GM12864 (cell line): ENCODE data around the gene IL16.

Experiments used
- DNase-seq: peaks from one replicate; pipeline ENCODE4 v3.0.0-alpha.2; 2011; ENCODE audit warnings: low read depth
- H3K4me3 ChIP-seq: 2 replicates; pipeline ENCODE4 v1.5.1; 2011; ENCODE audit warnings: mild to moderate bottlenecking, low read depth, low read length, control low read depth
- TF ChIP-seq, protein P1 (sequence below): IDR thresholded peaks from 2 replicates; pipeline ENCODE4 v1.5.1; 2011; ENCODE audit warnings: low read depth, mild to moderate bottlenecking, moderate library complexity, low read length, control low read depth, inconsistent platforms; ENCODE audit errors: missing control alignments

IL16 gene

DNA sequence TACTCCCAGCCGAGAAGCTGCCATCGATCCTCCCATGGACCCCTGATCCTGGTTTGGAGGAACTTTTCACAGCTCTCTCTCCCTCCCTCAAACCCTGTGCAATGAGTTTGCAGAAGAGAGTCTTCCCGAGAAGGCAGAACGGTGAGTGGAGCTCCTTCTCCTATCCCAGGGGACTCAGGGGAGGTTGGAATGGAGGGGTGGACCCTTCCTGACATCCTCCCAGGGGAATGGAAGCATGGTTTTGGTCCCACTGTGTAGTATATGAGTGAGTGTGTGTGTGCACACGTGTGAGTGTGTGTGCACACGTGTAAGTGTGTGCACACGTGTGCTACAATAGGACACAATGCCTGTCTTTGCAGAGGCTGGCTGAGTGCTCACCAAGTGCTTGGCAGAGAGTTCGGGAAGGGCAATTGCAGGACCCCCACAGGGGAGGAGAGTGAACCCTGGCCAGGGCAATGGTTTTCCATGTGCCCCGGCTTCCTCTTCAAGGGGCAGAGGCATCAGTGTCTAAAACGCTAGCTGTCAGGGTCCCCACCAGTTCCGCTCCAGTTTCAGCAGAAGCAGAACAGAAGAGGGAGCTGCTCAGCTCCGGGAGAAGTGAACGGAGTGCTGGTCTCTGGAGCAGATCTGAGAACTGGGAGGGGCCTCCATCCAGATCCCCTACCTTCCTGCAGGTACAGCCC lies 13.8 kb upstream of the IL16 start:
- DNase-seq = no peak
- H3K4me3 ChIP-seq = no peak overlapping the region
- TF ChIP-seq, protein P1, sequence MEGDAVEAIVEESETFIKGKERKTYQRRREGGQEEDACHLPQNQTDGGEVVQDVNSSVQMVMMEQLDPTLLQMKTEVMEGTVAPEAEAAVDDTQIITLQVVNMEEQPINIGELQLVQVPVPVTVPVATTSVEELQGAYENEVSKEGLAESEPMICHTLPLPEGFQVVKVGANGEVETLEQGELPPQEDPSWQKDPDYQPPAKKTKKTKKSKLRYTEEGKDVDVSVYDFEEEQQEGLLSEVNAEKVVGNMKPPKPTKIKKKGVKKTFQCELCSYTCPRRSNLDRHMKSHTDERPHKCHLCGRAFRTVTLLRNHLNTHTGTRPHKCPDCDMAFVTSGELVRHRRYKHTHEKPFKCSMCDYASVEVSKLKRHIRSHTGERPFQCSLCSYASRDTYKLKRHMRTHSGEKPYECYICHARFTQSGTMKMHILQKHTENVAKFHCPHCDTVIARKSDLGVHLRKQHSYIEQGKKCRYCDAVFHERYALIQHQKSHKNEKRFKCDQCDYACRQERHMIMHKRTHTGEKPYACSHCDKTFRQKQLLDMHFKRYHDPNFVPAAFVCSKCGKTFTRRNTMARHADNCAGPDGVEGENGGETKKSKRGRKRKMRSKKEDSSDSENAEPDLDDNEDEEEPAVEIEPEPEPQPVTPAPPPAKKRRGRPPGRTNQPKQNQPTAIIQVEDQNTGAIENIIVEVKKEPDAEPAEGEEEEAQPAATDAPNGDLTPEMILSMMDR = no peak

DNA sequence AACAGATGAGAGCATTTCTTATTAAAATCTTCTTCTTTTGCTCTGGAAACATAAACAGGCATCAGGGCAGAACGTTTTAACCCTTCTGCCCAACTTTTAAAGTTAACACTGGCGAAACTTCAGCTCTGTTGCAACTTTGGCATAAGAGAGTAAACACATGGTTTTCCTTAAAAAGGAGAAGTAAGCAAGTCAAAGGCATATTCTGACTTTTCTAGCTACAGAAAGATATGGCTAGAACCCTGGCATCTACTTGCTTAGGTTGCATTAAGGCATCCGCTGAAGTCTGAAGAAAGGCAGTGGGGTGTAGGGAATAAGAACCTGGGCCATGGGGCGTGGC lies 13.3 kb upstream of the IL16 start:
- TF ChIP-seq, protein P1 = no peak
- H3K4me3 ChIP-seq = no peak overlapping the region
- DNase-seq = no peak

GRCh38 chr15:81184188-81184587 lies 12.5 kb upstream of the IL16 start:
- H3K4me3 ChIP-seq = no peak overlapping the region
- TF ChIP-seq, protein P1 = no peak
- no peak for DNase-seq

DNA sequence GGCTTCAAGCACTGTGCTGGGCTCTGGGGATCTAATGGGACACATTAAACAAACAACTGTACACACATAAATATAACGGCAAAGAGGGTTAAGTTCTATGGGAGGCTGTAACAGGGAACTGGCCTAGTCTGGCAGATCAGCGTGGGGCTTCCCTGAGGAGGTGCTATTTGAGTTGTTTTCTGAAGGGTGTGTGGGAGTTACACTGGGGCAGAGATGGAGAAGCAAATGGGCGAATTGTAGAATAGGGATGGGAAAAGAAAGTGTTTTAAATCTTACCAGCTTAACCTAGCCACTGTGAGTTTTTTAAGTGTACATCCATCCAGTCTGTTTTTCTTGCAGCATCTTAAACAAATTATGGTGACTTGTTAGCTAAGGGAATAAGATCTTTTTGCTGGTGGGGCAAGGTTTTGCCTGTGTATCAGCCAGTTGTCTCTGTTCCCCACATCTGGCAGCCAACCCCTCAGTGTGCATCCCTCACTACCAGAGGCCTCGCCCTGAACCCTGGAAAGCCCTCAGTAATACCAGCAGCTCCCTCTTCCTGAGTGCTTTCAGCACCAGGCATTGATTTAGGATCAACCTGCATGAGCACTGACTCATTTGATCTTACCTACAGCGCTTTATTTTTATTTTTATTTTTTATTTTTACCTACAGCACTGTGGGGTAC lies 10.9 kb upstream of the IL16 start:
- no peak overlapping the region for H3K4me3 ChIP-seq
- TF ChIP-seq, protein P1 = no peak
- no peak for DNase-seq

GRCh38 chr15:81188354-81188753 lies 8.3 kb upstream of the IL16 start:
- TF ChIP-seq, protein P1 = no peak
- H3K4me3 ChIP-seq = no peak overlapping the region
- no peak for DNase-seq

DNA sequence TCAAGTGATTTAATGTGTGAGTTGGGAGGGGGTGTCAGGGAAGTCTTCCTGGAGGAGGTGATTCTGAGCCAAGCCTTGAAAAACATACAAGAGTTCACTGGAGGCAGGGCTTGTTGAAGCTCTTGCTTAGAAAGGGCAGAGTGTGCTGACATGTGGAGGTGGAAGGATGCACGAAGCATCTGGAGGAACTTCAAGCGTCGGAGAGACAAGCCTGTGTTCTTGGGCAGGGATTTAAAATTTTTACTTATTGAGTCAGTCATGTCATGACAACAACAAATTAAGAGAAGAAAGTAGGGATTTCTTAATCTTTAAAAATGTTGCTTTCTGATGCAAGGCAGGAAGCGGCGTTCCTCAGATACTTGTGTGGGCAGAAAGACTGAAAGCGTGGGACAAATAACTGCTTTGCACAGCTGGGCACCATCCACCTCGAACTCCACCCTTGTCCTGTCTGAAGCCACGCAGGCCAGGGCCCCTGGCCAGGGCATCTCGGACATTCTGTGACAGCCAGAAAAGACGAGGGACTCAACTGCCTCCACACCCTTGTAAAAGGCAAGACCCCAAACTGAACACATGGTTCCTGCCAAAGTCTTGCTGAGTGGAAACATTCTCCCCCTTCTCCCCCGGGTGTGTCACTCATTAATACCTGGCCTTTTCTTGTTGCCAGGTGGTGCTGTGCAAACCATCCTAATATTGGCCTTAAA lies 6.9 kb upstream of the IL16 start:
- DNase-seq = no peak
- TF ChIP-seq, protein P1 = no peak
- no peak overlapping the region for H3K4me3 ChIP-seq
